Neural cell (in vitro differentiated cells): Measurements from ENCODE around the gene DPP6.

Experiments
- CTCF ChIP-seq: fragments of 450-650 bp; IDR thresholded peaks from 2 replicates; pipeline ENCODE4 v1.5.1; 2014; ENCODE audit warnings: antibody characterized with exemption, mild to moderate bottlenecking, moderate library complexity; ENCODE audit not compliant: poor library complexity, severe bottlenecking
- EP300 ChIP-seq: fragments of 450-650 bp; conservative IDR thresholded peaks from 2 replicates; pipeline ENCODE4 v1.6.1; 2014; ENCODE audit warnings: antibody characterized with exemption, mild to moderate bottlenecking, moderate library complexity; ENCODE audit not compliant: poor library complexity, severe bottlenecking
- EZH2 ChIP-seq: fragments of 200-600, 300-800 bp; shearing (Covaris generic), sonication (generic); IDR thresholded peaks from 2 replicates; pipeline ENCODE4 v1.6.1; 2014; ENCODE audit warnings: antibody characterized with exemption, low read length, borderline replicate concordance, mild to moderate bottlenecking; ENCODE audit not compliant: insufficient read depth, poor library complexity, severe bottlenecking
- MXI1 ChIP-seq: fragments of 450-650 bp; conservative IDR thresholded peaks from 2 replicates; pipeline ENCODE4 v1.6.1; 2014; ENCODE audit warnings: antibody characterized with exemption, mild to moderate bottlenecking; ENCODE audit not compliant: poor library complexity, severe bottlenecking
- POLR2AphosphoS5 ChIP-seq: IDR thresholded peaks from 2 replicates; pipeline ENCODE4 v1.6.1; 2012
- RAD21 ChIP-seq: fragments of 450-650 bp; conservative IDR thresholded peaks from 2 replicates; pipeline ENCODE4 v1.6.1; 2014; ENCODE audit warnings: antibody characterized with exemption, mild to moderate bottlenecking, moderate library complexity
- SMC3 ChIP-seq: fragments of 450-650 bp; conservative IDR thresholded peaks from 2 replicates; pipeline ENCODE4 v1.6.1; 2014; ENCODE audit warnings: antibody characterized with exemption, mild to moderate bottlenecking, moderate library complexity; ENCODE audit not compliant: poor library complexity
- TAF1 ChIP-seq: IDR thresholded peaks from 2 replicates; pipeline ENCODE4 v1.6.1; 2012; ENCODE audit warnings: low read depth
- TF ChIP-seq, protein P1 (sequence below): IDR thresholded peaks from 2 replicates; pipeline ENCODE4 v1.6.1; 2012; ENCODE audit warnings: borderline replicate concordance

DNA sequence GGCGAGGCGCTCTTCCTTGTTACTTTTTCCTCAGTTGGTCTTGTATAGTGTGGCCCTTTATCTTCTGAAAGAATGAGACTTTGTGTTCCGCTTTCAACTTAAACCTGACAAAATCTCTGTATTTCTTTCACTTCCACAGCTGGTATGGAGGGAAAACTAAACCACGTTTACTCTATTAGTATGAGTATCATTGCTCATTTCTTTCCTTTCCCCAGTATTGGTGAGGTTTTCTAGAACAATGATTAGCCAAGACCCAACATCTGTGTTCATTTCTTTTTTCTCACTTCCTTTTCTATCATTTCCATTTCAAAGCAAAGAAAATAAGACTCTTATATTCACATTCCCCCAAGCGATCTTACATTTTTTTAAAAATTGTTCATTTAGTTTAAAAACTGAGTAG is 785.4 kb downstream of the DPP6 start:
- no peak for TF ChIP-seq CTCF
- no peak for TF ChIP-seq EZH2
- TF ChIP-seq EP300 = no peak
- TF ChIP-seq MXI1 = no peak
- TF ChIP-seq, protein P1, sequence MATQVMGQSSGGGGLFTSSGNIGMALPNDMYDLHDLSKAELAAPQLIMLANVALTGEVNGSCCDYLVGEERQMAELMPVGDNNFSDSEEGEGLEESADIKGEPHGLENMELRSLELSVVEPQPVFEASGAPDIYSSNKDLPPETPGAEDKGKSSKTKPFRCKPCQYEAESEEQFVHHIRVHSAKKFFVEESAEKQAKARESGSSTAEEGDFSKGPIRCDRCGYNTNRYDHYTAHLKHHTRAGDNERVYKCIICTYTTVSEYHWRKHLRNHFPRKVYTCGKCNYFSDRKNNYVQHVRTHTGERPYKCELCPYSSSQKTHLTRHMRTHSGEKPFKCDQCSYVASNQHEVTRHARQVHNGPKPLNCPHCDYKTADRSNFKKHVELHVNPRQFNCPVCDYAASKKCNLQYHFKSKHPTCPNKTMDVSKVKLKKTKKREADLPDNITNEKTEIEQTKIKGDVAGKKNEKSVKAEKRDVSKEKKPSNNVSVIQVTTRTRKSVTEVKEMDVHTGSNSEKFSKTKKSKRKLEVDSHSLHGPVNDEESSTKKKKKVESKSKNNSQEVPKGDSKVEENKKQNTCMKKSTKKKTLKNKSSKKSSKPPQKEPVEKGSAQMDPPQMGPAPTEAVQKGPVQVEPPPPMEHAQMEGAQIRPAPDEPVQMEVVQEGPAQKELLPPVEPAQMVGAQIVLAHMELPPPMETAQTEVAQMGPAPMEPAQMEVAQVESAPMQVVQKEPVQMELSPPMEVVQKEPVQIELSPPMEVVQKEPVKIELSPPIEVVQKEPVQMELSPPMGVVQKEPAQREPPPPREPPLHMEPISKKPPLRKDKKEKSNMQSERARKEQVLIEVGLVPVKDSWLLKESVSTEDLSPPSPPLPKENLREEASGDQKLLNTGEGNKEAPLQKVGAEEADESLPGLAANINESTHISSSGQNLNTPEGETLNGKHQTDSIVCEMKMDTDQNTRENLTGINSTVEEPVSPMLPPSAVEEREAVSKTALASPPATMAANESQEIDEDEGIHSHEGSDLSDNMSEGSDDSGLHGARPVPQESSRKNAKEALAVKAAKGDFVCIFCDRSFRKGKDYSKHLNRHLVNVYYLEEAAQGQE = no peak
- TF ChIP-seq SMC3 = no peak
- no peak for TF ChIP-seq POLR2AphosphoS5
- no peak for TF ChIP-seq RAD21
- no peak for TF ChIP-seq TAF1
